ENCODE results near the gene PGGHG.

GRCh38 chr11:283405-284104 is 5.4 kb upstream of the PGGHG start:
- TF ChIP-seq CTCF (IDR thresholded peaks at IDR 0.05) (no peak), POLR2A (IDR thresholded peaks at IDR 0.05) (no peak)

All from body of pancreas (tissue), 4 donors.